ENCODE measurements around the gene ARHGAP27.
A peak's percentile ranks its signal among the peaks of the same experiment; 100 is the strongest.
"Not testable (repeated sequence)": the region's sequence is repeated elsewhere in the genome, so short reads cannot be mapped to it uniquely, and the experiment has no call there.

ARHGAP27 gene

GRCh38 chr17:45432405-45433158 lies at the start of gene ARHGAP27:
TSS of gene ARHGAP27 (minus strand) at chr17:45432870. CDS start at chr17:45430279, 2,591 bp downstream.
- no peak for DNase-seq

GRCh38 chr17:45482317-45482716 lies 49.6 kb upstream of the ARHGAP27 start:
- DNase-seq: not testable (repeated sequence)

- DNase-seq: not testable (repeated sequence)
Observed at GRCh38 chr17:45475436-45475835, 42.8 kb upstream of the ARHGAP27 start.

GRCh38 chr17:45472249-45472648 lies 39.6 kb upstream of the ARHGAP27 start:
- not testable (repeated sequence) for DNase-seq

- not testable (repeated sequence) for DNase-seq
Observed at GRCh38 chr17:45469204-45469563, 36.5 kb upstream of the ARHGAP27 start.

- DNase-seq: not testable (repeated sequence)
Observed at GRCh38 chr17:45468293-45469203, 35.9 kb upstream of the ARHGAP27 start.

GRCh38 chr17:45461524-45462327 lies 29.1 kb upstream of the ARHGAP27 start:
- peak in 1 of 2 donors; percentile 12 for DNase-seq

GRCh38 chr17:45460422-45460821 lies 27.8 kb upstream of the ARHGAP27 start:
- DNase-seq: not testable (repeated sequence)

- not testable (repeated sequence) for DNase-seq
Observed at GRCh38 chr17:45454341-45454740, 21.7 kb upstream of the ARHGAP27 start.

GRCh38 chr17:45453731-45454130 lies 21.1 kb upstream of the ARHGAP27 start:
- not testable (repeated sequence) for DNase-seq

GRCh38 chr17:45453225-45453534 lies 20.5 kb upstream of the ARHGAP27 start:
- DNase-seq: not testable (repeated sequence)

- not testable (repeated sequence) for DNase-seq
Observed at GRCh38 chr17:45452329-45453224, 19.9 kb upstream of the ARHGAP27 start.

GRCh38 chr17:45451660-45452059 lies 19.0 kb upstream of the ARHGAP27 start:
- not testable (repeated sequence) for DNase-seq

GRCh38 chr17:45451131-45451530 lies 18.5 kb upstream of the ARHGAP27 start:
- DNase-seq: no peak

- DNase-seq: not testable (repeated sequence)
Observed at GRCh38 chr17:45449708-45450329, 17.1 kb upstream of the ARHGAP27 start.

GRCh38 chr17:45449260-45449659 lies 16.6 kb upstream of the ARHGAP27 start:
- DNase-seq: not testable (repeated sequence)

GRCh38 chr17:45448483-45448882 lies 15.8 kb upstream of the ARHGAP27 start:
- DNase-seq: not testable (repeated sequence)

- DNase-seq: not testable (repeated sequence)
Observed at GRCh38 chr17:45448066-45448465, 15.4 kb upstream of the ARHGAP27 start.

- not testable (repeated sequence) for DNase-seq
Observed at GRCh38 chr17:45447650-45448049, 15.0 kb upstream of the ARHGAP27 start.

GRCh38 chr17:45446872-45447625 lies 14.4 kb upstream of the ARHGAP27 start:
- DNase-seq: not testable (repeated sequence)
